GM12878 (cell line): ENCODE data around the gene ZCCHC3. TPM values are rescaled to one million over a fixed set of nuclear protein-coding genes. Genes with fewer than 3 reads are reported as not detected.

Experiments
- ATAC-seq: fragments of 200-7000 bp; cut with Tn5 transposase; 3 replicates; pipeline ENCODE4 v1.9.1; 2020; ENCODE audit warnings: mild to moderate bottlenecking, moderate library complexity
- BruUV-seq: library from RNA; stranded (reverse); fragments of 400-500 nt; replicated peaks from 2 replicates; lab custom pipeline; 2021; lab: Mats Ljungman, UMichigan
- CTCF ChIA-PET: fragments of 300-600 bp; sonication (Branson Sonifier 250); formaldehyde crosslinking; extraction: SDS; loops from one replicate; lab custom pipeline; 2021; ENCODE audit warnings: inconsistent platforms; lab: Yijun Ruan, JAX
- POLR2A ChIA-PET: fragments of 350-600 bp; formaldehyde crosslinking; extraction: SDS; loops from one replicate; lab custom pipeline; 2021; ENCODE audit warnings: inconsistent platforms; lab: Charles Lee
- RAD21 ChIA-PET: fragments of 300-600 bp; sonication (Branson Sonifier 250); formaldehyde crosslinking; loops from one replicate; lab custom pipeline; 2023; ENCODE audit warnings: antibody characterized with exemption; ENCODE audit not compliant: unreplicated experiment; lab: Charles Lee
- SMC1A ChIA-PET: fragments of 300-600 bp; sonication (Branson Sonifier 250); formaldehyde crosslinking; loops from one replicate; lab custom pipeline; 2023; ENCODE audit not compliant: unreplicated experiment, uncharacterized antibody; lab: Charles Lee
- DNase-seq: peaks from one replicate; pipeline ENCODE4 v3.0.0-alpha.2; 2011; ENCODE audit warnings: low read depth, low spot score
- FAIRE-seq: peaks from 3 replicates; lab custom pipeline; 2011; peaks lifted over from hg19 to GRCh38; lab: Jason Lieb, UNC
- H2AFZ ChIP-seq: 2 replicates; pipeline ENCODE4 v1.6.0; 2011; ENCODE audit warnings: low read depth, low read length, control low read depth; ENCODE audit not compliant: control insufficient read depth
- H3K27ac ChIP-seq: 2 replicates; pipeline ENCODE4 v1.5.1; 2011; ENCODE audit warnings: control low read depth; ENCODE audit not compliant: control insufficient read depth, insufficient read depth
- H3K27me3 ChIP-seq, 2 experiments: replicated peaks in 1 of 2; 2 replicates each; pipeline versions ENCODE4 v1.6.0 to v1.6.1; 2011; ENCODE audit warnings: low read length in 1 of 2; ENCODE audit not compliant: control insufficient read depth in 2 of 2, insufficient read depth in 2 of 2
- H3K36me3 ChIP-seq, 2 experiments: 2 replicates each; pipeline ENCODE4 v1.5.1; 2011; ENCODE audit warnings: low read length in 1 of 2; ENCODE audit not compliant: control insufficient read depth in 2 of 2, insufficient read depth in 2 of 2
- H3K4me1 ChIP-seq: 2 replicates; pipeline ENCODE4 v1.6.1; 2011; ENCODE audit warnings: mild to moderate bottlenecking, low read length, moderate library complexity, mixed read lengths; ENCODE audit not compliant: control insufficient read depth, insufficient read depth
- H3K4me2 ChIP-seq: 2 replicates; pipeline ENCODE4 v1.6.0; 2011; ENCODE audit warnings: control low read depth; ENCODE audit not compliant: control insufficient read depth, insufficient read depth
- H3K4me3 ChIP-seq: fragments of 200-600 bp; sonication (generic); 2 replicates; pipeline ENCODE4 v1.5.1; 2016
- H3K79me2 ChIP-seq: 2 replicates; pipeline ENCODE4 v1.6.0; 2011; ENCODE audit warnings: low read length; ENCODE audit not compliant: control insufficient read depth, insufficient read depth
- H3K9ac ChIP-seq: 2 replicates; pipeline ENCODE4 v1.8.0; 2011; ENCODE audit warnings: low read length, control low read depth, mixed read lengths; ENCODE audit not compliant: control insufficient read depth, insufficient read depth
- H3K9me3 ChIP-seq: replicated peaks from 3 replicates; pipeline ENCODE4 v1.5.1; 2011; ENCODE audit warnings: mild to moderate bottlenecking, low read length; ENCODE audit not compliant: control insufficient read depth, insufficient read depth
- H4K20me1 ChIP-seq: 2 replicates; pipeline ENCODE4 v1.6.0; 2011; ENCODE audit not compliant: control insufficient read depth, insufficient read depth
- BACH1 ChIP-seq: fragments of 450-650 bp; IDR thresholded peaks from 2 replicates; pipeline ENCODE4 v1.6.1; 2017; ENCODE audit warnings: mild to moderate bottlenecking, borderline replicate concordance
- CHD2 ChIP-seq: IDR thresholded peaks from 2 replicates; pipeline ENCODE4 v1.6.1; 2011; ENCODE audit warnings: low read depth, low read length, improper control_type of control experiment, borderline replicate concordance
- CREM ChIP-seq: IDR thresholded peaks from 2 replicates; pipeline ENCODE4 v1.6.1; 2014; ENCODE audit warnings: antibody characterized with exemption, low read depth
- DPF2 ChIP-seq: fragments of 450-650 bp; IDR thresholded peaks from 2 replicates; pipeline ENCODE4 v1.6.1; 2017; ENCODE audit warnings: mild to moderate bottlenecking
- GATAD2B ChIP-seq: fragments of 450-650 bp; conservative IDR thresholded peaks from 2 replicates; pipeline ENCODE4 v1.6.1; 2017; ENCODE audit warnings: low read depth, mild to moderate bottlenecking, moderate library complexity
- HCFC1 ChIP-seq: fragments of 150-350 bp; IDR thresholded peaks from 2 replicates; pipeline ENCODE4 v1.6.1; 2014; ENCODE audit warnings: low read length
- HDGF ChIP-seq: fragments of 450-650 bp; IDR thresholded peaks from 2 replicates; pipeline ENCODE4 v1.6.1; 2016; ENCODE audit warnings: antibody characterized with exemption
- IKZF2 ChIP-seq, 2 experiments: fragments of 450-650 bp; IDR thresholded peaks; 2 replicates each; pipeline ENCODE4 v1.6.1; 2017; ENCODE audit warnings: mild to moderate bottlenecking in 2 of 2, moderate library complexity in 2 of 2
- LARP7 ChIP-seq: fragments of 450-650 bp; IDR thresholded peaks from 2 replicates; pipeline ENCODE4 v1.6.1; 2017; ENCODE audit warnings: mild to moderate bottlenecking
- NRF1 ChIP-seq: conservative IDR thresholded peaks from 2 replicates; pipeline ENCODE4 v1.6.1; 2011; ENCODE audit warnings: mild to moderate bottlenecking, low read depth, low read length, improper control_type of control experiment
- SIN3A ChIP-seq: IDR thresholded peaks from 2 replicates; pipeline ENCODE4 v1.6.1; 2012; ENCODE audit warnings: low read depth, low read length, improper control_type of control experiment
- ZBED1 ChIP-seq: IDR thresholded peaks from 2 replicates; pipeline ENCODE4 v1.6.1; 2016; ENCODE audit warnings: borderline replicate concordance
- WGBS: methylation state at CpG from one replicate; pipeline ENCODE4 v1.1.6; 2016; ENCODE audit warnings: low lambda C conversion rate; ENCODE audit not compliant: insufficient replicate concordance, insufficient coverage; ENCODE audit errors: missing lambda C conversion rate; 5-methylcytosine and 5-hydroxymethylcytosine counted together
- in situ Hi-C: fragments of 300-500 bp; cut with MboI; formaldehyde crosslinking; loops from 9 replicates; pipeline ENCODE4 v1.14.3; 2018; ENCODE audit warnings: mixed read lengths
- intact Hi-C: fragments of 100-400 bp; cut with micrococcal nuclease; formaldehyde crosslinking; loops from one replicate; pipeline ENCODE4 v1.14.2; 2022; ENCODE audit not compliant: unreplicated experiment
- polyA plus RNA-seq, 11 experiments: library from polyadenylated mRNA; depleted of rRNA in 4 of 11; unstranded in 6 of 11; stranded (reverse) in 5 of 11; fragments of >200 nt; fragmentation: Nextera tagmentation in 4 of 11; fragmentation: Illumina TruSeq in 1 of 11; extraction: Ambion mirVana in 4 of 11; extraction: Trizol in 1 of 11; gene quantifications; 1 replicate in 1 of 11; 2 replicates in 10 of 11; pipeline versions ENCODE4 v1.2.1 to v1.2.3, GENCODE V29; 2011 to 2016; ENCODE audit warnings: inconsistent platforms in 2 of 11, missing spikeins in 2 of 11, low read depth in 1 of 11
- total RNA-seq, 4 experiments: library from RNA; depleted of rRNA in 3 of 4; stranded (reverse); fragments of >200 nt in 3 of 4; fragmentation: Illumina TruSeq in 1 of 4; extraction: Trizol in 1 of 4; gene quantifications; 2 replicates each; pipeline versions ENCODE4 v1.2.1 to v1.2.3, GENCODE V29; 2013 to 2021
- TF ChIP-seq, protein P1 (sequence below): IDR thresholded peaks from 2 replicates; pipeline ENCODE4 v1.6.1; 2012; ENCODE audit warnings: mild to moderate bottlenecking, low read depth, low read length
- TF ChIP-seq, protein P2 (sequence below): fragments of 150-350 bp; IDR thresholded peaks from 2 replicates; pipeline ENCODE4 v1.6.1; 2014; ENCODE audit warnings: mild to moderate bottlenecking, low read depth, low read length

ZCCHC3 gene
- total and polyA plus RNA-seq, 10 of the 15 experiments (the other 5 are each of a cell fraction or from before 2014, with no cell fraction given): 5.3 to 36.1 (median 17.2) TPM

DNA sequence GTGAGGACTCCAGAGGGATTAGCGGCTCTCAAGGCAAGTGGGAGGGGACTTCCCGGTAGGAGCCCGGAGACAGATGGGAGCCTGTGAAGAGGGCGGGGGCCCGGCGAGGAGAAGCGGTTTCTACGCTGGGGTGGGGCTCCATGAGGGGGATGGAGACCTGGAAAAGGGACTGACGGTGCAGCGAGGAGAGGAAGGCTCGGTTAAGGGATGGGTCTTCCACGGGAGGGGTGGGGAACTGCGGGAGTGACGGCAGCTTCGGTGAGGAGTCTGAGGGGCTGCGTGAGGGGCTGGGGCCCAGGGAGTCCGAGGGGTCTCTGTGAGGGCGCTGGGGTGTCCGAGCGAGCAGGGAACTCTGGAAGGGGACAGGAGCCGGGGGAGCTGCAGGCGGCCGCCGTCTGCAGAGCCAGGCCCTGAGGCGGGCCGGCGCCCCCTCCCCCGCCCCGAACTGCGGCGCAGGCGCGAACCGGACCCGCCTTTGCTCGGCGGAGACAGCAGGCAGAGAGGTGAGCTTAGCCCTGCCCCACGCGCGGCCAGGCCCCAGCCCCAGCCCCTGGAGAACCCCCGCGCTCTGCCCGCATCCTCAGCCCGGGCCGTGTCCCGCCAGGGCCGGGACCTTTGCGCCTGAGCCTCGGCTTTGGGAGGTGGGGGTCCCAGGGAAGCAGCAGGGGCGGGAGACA, 49.4 kb downstream of the ZCCHC3 start, which contains the start of gene NRSN2:
Gene NRSN2, plus strand, starts transcription at position 472 of the 677 bp plus-strand sequence. CDS start 2,533 bp downstream, outside the sequence.
- CTCF ChIA-PET: interaction anchor here (0.8 to 3.6 kb wide), 3 partner anchors 16 to 392 kb away, joined by 3 to 27 read pairs (median 3); no protein-coding TSS in a partner anchor
- POLR2A ChIA-PET: interaction anchor here (0.7 to 1.7 kb wide), 5 partner anchors 17 to 50 kb away, joined by 3 to 9 read pairs (median 3); partner anchors contain the start of genes SOX12 and ZCCHC3
- Histone ChIP-seq H2AFZ (peak within 1 kb of the TSS; percentile 73), H3K36me3 (no peaks in the 10 kb centered on the region; a peak in 2 of 4 replicates), H3K4me3 (peak within 1 kb of the TSS; percentile 83), H3K27me3 (no peaks in the 10 kb centered on the region), H3K9me3 (no peaks in the 10 kb centered on the region), H4K20me1 (no peaks in the 10 kb centered on the region), H3K9ac (peak within 1 kb of the TSS; percentile 70), H3K79me2 (peaks cover 4% of the 10 kb centered on the region; the same call in 1 of the 2 replicates), H3K4me1 (0 out of 2 replicates have a peak, but pooled peaks cover 3% of the 10 kb centered on the region), H3K4me2 (peak within 1 kb of the TSS; percentile 83), H3K27ac (peak within 1 kb of the TSS; percentile 73)
- DNase-seq (no peak), ATAC-seq (peak; percentile 79), FAIRE-seq (no peak)
- under 1% methylated on average over 31 of the region's 50 CpGs for WGBS
- intact Hi-C loops (no loop called here), in situ Hi-C loops (no loop called here)
- RAD21 ChIA-PET: interaction anchor here (0.6 to 1.3 kb wide), 4 partner anchors 16 to 197 kb away, joined by 3 to 4 read pairs (median 4); partner anchors contain the start of gene CSNK2A1
- BruUV-seq: no TSS peak
- SMC1A ChIA-PET: interaction anchor here (1.1 to 1.8 kb wide), 3 partner anchors 9 to 50 kb away, joined by 3 to 6 read pairs (median 4); no protein-coding TSS in a partner anchor
- TF ChIP-seq SIN3A (0 out of 2 replicates have a peak, but pooled peaks have one; percentile 20), GATAD2B (0 out of 2 replicates have a peak, but pooled peaks have one; percentile 30), CHD2 (0 out of 2 replicates have a peak, but pooled peaks have one; percentile 18), NRF1 (peak; percentile 35; the same call in 1 of the 2 replicates), DPF2 (0 out of 2 replicates have a peak, but pooled peaks have one; percentile 22), LARP7 (0 out of 2 replicates have a peak, but pooled peaks have one; percentile 37), IKZF2 (IDR thresholded peaks at IDR 0.05) (0 out of 4 replicates have a peak, but pooled peaks have one; percentile 25 to 41), HCFC1 (no peak; the same call in 1 of the 2 replicates), ZBED1 (no peak), CREM (no peak), BACH1 (0 out of 2 replicates have a peak, but pooled peaks have one; percentile 26), HDGF (no peak)
- TF ChIP-seq, protein P1, sequence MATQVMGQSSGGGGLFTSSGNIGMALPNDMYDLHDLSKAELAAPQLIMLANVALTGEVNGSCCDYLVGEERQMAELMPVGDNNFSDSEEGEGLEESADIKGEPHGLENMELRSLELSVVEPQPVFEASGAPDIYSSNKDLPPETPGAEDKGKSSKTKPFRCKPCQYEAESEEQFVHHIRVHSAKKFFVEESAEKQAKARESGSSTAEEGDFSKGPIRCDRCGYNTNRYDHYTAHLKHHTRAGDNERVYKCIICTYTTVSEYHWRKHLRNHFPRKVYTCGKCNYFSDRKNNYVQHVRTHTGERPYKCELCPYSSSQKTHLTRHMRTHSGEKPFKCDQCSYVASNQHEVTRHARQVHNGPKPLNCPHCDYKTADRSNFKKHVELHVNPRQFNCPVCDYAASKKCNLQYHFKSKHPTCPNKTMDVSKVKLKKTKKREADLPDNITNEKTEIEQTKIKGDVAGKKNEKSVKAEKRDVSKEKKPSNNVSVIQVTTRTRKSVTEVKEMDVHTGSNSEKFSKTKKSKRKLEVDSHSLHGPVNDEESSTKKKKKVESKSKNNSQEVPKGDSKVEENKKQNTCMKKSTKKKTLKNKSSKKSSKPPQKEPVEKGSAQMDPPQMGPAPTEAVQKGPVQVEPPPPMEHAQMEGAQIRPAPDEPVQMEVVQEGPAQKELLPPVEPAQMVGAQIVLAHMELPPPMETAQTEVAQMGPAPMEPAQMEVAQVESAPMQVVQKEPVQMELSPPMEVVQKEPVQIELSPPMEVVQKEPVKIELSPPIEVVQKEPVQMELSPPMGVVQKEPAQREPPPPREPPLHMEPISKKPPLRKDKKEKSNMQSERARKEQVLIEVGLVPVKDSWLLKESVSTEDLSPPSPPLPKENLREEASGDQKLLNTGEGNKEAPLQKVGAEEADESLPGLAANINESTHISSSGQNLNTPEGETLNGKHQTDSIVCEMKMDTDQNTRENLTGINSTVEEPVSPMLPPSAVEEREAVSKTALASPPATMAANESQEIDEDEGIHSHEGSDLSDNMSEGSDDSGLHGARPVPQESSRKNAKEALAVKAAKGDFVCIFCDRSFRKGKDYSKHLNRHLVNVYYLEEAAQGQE: no peak
- TF ChIP-seq, protein P2, sequence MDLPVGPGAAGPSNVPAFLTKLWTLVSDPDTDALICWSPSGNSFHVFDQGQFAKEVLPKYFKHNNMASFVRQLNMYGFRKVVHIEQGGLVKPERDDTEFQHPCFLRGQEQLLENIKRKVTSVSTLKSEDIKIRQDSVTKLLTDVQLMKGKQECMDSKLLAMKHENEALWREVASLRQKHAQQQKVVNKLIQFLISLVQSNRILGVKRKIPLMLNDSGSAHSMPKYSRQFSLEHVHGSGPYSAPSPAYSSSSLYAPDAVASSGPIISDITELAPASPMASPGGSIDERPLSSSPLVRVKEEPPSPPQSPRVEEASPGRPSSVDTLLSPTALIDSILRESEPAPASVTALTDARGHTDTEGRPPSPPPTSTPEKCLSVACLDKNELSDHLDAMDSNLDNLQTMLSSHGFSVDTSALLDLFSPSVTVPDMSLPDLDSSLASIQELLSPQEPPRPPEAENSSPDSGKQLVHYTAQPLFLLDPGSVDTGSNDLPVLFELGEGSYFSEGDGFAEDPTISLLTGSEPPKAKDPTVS: no peak
